ENCODE measurements around the gene MMRN2.
"Not testable (repeated sequence)": the region's sequence is repeated elsewhere in the genome, so short reads cannot be mapped to it uniquely, and the experiment has no call there.

Gene MMRN2

GRCh38 chr10:86937502-86938154 lies 19.8 kb downstream of the MMRN2 start:
- no peak for DNase-seq

GRCh38 chr10:86936661-86937501 lies 20.5 kb downstream of the MMRN2 start:
- no peak for DNase-seq

GRCh38 chr10:86934162-86934711 lies 23.2 kb downstream of the MMRN2 start:
- not testable (repeated sequence) for DNase-seq

GRCh38 chr10:86932674-86933073 lies 24.7 kb downstream of the MMRN2 start:
- no peak for DNase-seq

- DNase-seq: no peak
These were observed 25.5 kb downstream of the MMRN2 start for GRCh38 chr10:86931872-86932271.

- no peak for DNase-seq
These were observed 27.7 kb downstream of the MMRN2 start for GRCh38 chr10:86929468-86930380.

GRCh38 chr10:86922553-86922961 lies 34.9 kb downstream of the MMRN2 start:
- no peak for DNase-seq

GRCh38 chr10:86918022-86918471 lies 39.4 kb downstream of the MMRN2 start:
- DNase-seq: no peak

- DNase-seq: no peak
These were observed 42.7 kb downstream of the MMRN2 start for GRCh38 chr10:86914734-86915133.

- DNase-seq: no peak
These were observed 52.0 kb downstream of the MMRN2 start for GRCh38 chr10:86905429-86905828.

GRCh38 chr10:86904600-86904999 lies 52.8 kb downstream of the MMRN2 start:
- no peak for DNase-seq

- no peak for DNase-seq
These were observed 56.5 kb downstream of the MMRN2 start for GRCh38 chr10:86900955-86901354.

GRCh38 chr10:86899670-86900276 lies 57.6 kb downstream of the MMRN2 start:
- peak; percentile 53 for DNase-seq

GRCh38 chr10:86899132-86899531 lies 58.3 kb downstream of the MMRN2 start:
- no peak for DNase-seq

GRCh38 chr10:86898511-86898910 lies 58.9 kb downstream of the MMRN2 start:
- DNase-seq: no peak

- no peak for DNase-seq
These were observed 67.4 kb downstream of the MMRN2 start for GRCh38 chr10:86889997-86890396.

GRCh38 chr10:86888585-86889381 lies 68.6 kb downstream of the MMRN2 start:
- DNase-seq: peak; percentile 86

Measured in activated CD4-positive, alpha-beta T cell treated with anti-CD3 and anti-CD28 coated beads, Interleukin-10, Interleukin-2, amounts not matched to agents 100 ng/mL and 50 ng/mL, durations not matched to agents 16 hours and 8 hours (primary cell).